C4-2B (cell line): ENCODE results near the gene RASGRF2.

Source experiments
- CTCF ChIP-seq: fragments of 450-650 bp; conservative IDR thresholded peaks from 2 replicates; pipeline ENCODE4 v1.5.1; 2017; ENCODE audit warnings: mild to moderate bottlenecking
- ZFX ChIP-seq: fragments of 450-650 bp; IDR thresholded peaks from 2 replicates; pipeline ENCODE4 v1.6.1; 2017

DNA sequence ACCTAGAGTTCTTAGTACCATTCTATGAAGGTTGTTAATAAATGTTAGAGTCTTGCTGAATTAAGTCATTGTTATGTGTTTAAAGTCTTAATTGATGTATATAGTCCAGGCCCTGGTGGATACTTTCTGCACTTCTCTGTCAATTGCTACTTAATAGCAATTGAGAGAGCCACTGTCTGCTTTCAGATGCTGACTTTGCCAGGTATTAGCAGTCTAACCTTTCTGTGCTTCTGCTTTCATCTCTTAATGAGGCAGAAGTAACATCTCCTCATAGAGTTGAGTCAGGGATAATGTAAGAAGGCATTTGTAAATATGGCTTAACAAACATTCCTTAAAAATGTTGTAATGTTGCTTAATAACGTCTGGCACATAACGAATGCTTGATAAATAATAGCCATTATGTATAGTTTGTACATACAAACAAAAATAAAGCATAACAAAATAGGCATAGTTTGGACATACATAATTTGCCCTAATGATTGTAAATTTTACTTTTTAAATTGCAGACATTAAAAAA lies 28.3 kb downstream of the RASGRF2 start:
- TF ChIP-seq CTCF (no peak), ZFX (no peak)
